Spleen (tissue), 7 donors: ENCODE results near the gene ATP10A.

Experiments used
- CTCF ChIP-seq, 11 experiments: fragments of 200-600 bp in 7 of 11; fragments of 450-650 bp in 4 of 11; sonication (generic) in 4 of 11; IDR thresholded peaks in 8 of 11; conservative IDR thresholded peaks in 3 of 11; 1 replicate in 7 of 11; 2 replicates in 4 of 11; pipeline versions ENCODE4 v1.4.0 to v1.8.0; 2016 to 2021; ENCODE audit warnings: antibody characterized with exemption in 11 of 11, inconsistent platforms in 4 of 11, mild to moderate bottlenecking in 1 of 11
- POLR2A ChIP-seq, 3 donors: fragments of 450-650 bp; IDR thresholded peaks; one replicate each; pipeline ENCODE4 v1.5.1; 2017; ENCODE audit warnings: antibody characterized with exemption in 3 of 3, mild to moderate bottlenecking in 1 of 3
- donor health status: DM: no; HTN: no; CAD: no; lungs with moderate emphysema.
- donor health status: DM: no; HTN: no; CAD: no.
- donor health status: DM: no; HTN: no; CAD: no.

- TF ChIP-seq CTCF (IDR thresholded peaks at IDR 0.05 in 8 of 11, conservative IDR thresholded peaks at IDR 0.05 in 3 of 11) (no peak), POLR2A (IDR thresholded peaks at IDR 0.05) (no peak)
Observed at GRCh38 chr15:25675396-25675795, 187.7 kb downstream of the ATP10A start.
